ENCODE data around the gene GPR37L1.
"Not testable (repeated sequence)": the region's sequence is repeated elsewhere in the genome, so short reads cannot be mapped to it uniquely, and the experiment has no call there.

The GPR37L1 gene

GRCh38 chr1:202107321-202107761, 15.4 kb upstream of the GPR37L1 start:
- no peak for DNase-seq (ENCODE audit: extremely low spot score)
- TF ChIP-seq, protein P1, sequence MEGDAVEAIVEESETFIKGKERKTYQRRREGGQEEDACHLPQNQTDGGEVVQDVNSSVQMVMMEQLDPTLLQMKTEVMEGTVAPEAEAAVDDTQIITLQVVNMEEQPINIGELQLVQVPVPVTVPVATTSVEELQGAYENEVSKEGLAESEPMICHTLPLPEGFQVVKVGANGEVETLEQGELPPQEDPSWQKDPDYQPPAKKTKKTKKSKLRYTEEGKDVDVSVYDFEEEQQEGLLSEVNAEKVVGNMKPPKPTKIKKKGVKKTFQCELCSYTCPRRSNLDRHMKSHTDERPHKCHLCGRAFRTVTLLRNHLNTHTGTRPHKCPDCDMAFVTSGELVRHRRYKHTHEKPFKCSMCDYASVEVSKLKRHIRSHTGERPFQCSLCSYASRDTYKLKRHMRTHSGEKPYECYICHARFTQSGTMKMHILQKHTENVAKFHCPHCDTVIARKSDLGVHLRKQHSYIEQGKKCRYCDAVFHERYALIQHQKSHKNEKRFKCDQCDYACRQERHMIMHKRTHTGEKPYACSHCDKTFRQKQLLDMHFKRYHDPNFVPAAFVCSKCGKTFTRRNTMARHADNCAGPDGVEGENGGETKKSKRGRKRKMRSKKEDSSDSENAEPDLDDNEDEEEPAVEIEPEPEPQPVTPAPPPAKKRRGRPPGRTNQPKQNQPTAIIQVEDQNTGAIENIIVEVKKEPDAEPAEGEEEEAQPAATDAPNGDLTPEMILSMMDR (IDR thresholded peaks at IDR 0.05; ENCODE audit: control extremely low read depth, extremely low read depth, low read depth, missing control alignments): no peak
- ChIA-PET CTCF (interaction anchor here (1.1 to 1.4 kb wide), 3 partner anchors 11 to 82 kb away, joined by 3 to 4 read pairs (median 3); no protein-coding TSS in a partner anchor), POLR2A (no interaction called here)

GRCh38 chr1:202107801-202108731, 14.7 kb upstream of the GPR37L1 start:
- no peak for DNase-seq (ENCODE audit: extremely low spot score)
- ChIA-PET CTCF (interaction anchor here (1.0 to 1.6 kb wide), 4 partner anchors 10 to 99 kb away, joined by 3 to 5 read pairs (median 4); no protein-coding TSS in a partner anchor), POLR2A (no interaction called here)
- TF ChIP-seq, protein P1 (IDR thresholded peaks at IDR 0.05; ENCODE audit: control extremely low read depth, extremely low read depth, low read depth, missing control alignments): no peak

- CTCF ChIA-PET: interaction anchor here (2.0 kb wide), 1 partner anchor 24 kb away, joined by 7 read pairs; no protein-coding TSS in a partner anchor
- DNase-seq (ENCODE audit: extremely low spot score): no peak
- TF ChIP-seq, protein P1 (IDR thresholded peaks at IDR 0.05; ENCODE audit: control extremely low read depth, extremely low read depth, low read depth, missing control alignments): no peak
- POLR2A ChIA-PET: no interaction called here
Observed at GRCh38 chr1:202110977-202111376, 11.7 kb upstream of the GPR37L1 start.

DNA sequence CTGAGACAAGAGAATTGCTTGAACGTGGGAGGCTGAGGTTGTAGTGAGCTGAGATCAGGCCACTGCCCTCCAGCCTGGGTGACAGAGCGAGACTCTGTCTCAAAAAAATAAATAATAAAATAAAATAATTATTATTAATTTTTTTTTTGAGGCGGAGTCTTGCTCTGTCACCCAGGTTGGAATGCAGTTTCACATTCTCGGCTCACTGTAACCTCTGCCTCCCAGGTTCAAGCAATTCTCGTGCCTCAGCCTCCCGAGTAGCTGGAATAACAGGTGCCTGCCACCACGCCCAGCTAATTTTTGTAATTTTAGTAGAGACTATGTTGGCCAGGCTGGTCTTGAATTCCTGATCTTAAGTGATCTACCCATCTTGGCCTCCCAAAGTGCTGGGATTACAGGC, 11.1 kb upstream of the GPR37L1 start:
- DNase-seq (ENCODE audit: extremely low spot score); POLR2A ChIA-PET: not testable (repeated sequence)
- CTCF ChIA-PET: interaction anchor here (2.0 kb wide), 2 partner anchors 24 to 111 kb away, joined by 7 to 9 read pairs; no protein-coding TSS in a partner anchor

DNA sequence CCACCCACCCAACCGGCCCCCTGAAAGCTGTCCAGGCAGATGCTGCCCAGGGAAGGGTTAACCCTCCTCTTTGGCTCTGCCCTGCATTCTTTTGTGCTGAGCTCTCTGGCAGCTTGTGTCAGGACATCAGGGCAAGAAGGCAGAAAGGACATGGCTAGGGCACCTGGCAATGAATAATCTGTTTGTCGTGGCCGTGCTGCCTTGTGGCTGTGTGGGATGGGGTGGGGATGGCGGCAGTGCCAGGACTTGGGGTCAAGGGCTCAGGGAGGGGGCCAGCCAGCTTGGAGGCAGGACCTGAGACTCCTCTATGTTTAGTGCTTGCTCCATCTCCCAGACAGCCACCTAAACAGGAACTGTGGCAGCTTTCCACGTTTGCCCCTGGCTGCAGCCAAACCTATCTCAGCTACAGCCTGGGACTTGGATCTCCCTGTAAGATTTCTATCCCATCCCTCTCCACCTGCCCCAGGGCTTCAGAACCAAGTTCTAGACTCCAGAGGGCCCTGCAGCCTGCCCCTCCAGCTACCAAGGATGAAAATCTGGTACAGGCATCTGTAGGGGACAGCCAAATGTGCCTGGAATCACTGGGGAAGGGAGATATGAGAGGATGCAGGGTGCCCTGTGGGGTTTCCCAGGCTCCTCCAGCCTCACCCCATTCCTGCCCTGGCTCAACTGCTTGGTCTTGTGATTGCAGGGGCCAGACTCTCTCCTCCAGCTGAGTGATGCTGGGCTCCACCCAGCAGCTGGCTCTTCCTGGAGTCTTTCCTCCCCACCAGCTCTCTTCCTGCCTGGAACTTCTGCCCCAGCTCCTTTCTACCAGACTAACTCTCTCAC, 9.6 kb upstream of the GPR37L1 start:
- TF ChIP-seq, protein P1 (IDR thresholded peaks at IDR 0.05; ENCODE audit: control extremely low read depth, extremely low read depth, low read depth, missing control alignments): no peak
- ChIA-PET POLR2A (no interaction called here), CTCF (interaction anchor here (0.8 to 2.0 kb wide), 9 partner anchors 10 to 284 kb away, joined by 3 to 9 read pairs (median 4); partner anchors contain the start of genes ELF3, GPR37L1 and IPO9)
- DNase-seq (ENCODE audit: extremely low spot score): no peak

GRCh38 chr1:202113690-202114300, 8.9 kb upstream of the GPR37L1 start:
- CTCF ChIA-PET: interaction anchor here (0.9 to 2.0 kb wide), 10 partner anchors 9 to 227 kb away, joined by 3 to 9 read pairs (median 4); partner anchors contain the start of genes ELF3 and GPR37L1
- TF ChIP-seq, protein P1 (IDR thresholded peaks at IDR 0.05; ENCODE audit: control extremely low read depth, extremely low read depth, low read depth, missing control alignments): no peak
- POLR2A ChIA-PET: no interaction called here
- DNase-seq (ENCODE audit: extremely low spot score): peak; percentile 68
